Naive B cell (primary cell): ENCODE results near the gene ODR4. TPM values are rescaled to one million over a fixed set of nuclear protein-coding genes. Genes with fewer than 3 reads are reported as not detected.
A peak's percentile ranks its signal among the peaks of the same experiment; 100 is the strongest.
"Not testable (repeated sequence)": the region's sequence is repeated elsewhere in the genome, so short reads cannot be mapped to it uniquely, and the experiment has no call there.

Experiments
- ATAC-seq, 2 donors: fragments of 150-1000 bp; cut with Tn5 transposase; 2 replicates each; pipeline ENCODE4 v1.10.0; 2021; ENCODE audit warnings: low read depth in 2 of 2, mild to moderate bottlenecking in 2 of 2, moderate library complexity in 2 of 2
- DNase-seq: peaks from one replicate; pipeline ENCODE4 v3.0.0; 2022
- H3K27ac Mint-ChIP-seq, 6 donors: one replicate each; pipeline ENCODE4 v1.8.0; 2020 to 2022; ENCODE audit warnings: mild to moderate bottlenecking in 6 of 6, mixed read lengths in 6 of 6, moderate library complexity in 5 of 6, inconsistent platforms in 2 of 6
- H3K27me3 Mint-ChIP-seq, 3 donors: one replicate each; pipeline ENCODE4 v1.8.0; 2021 to 2022; ENCODE audit warnings: mixed read lengths in 3 of 3, mild to moderate bottlenecking in 1 of 3
- H3K36me3 Mint-ChIP-seq, 2 donors: one replicate each; pipeline ENCODE4 v1.8.0; 2020 to 2022; ENCODE audit warnings: mixed read lengths in 2 of 2, inconsistent platforms in 1 of 2, mild to moderate bottlenecking in 1 of 2
- H3K4me1 Mint-ChIP-seq, 3 donors: one replicate each; pipeline ENCODE4 v1.8.0; 2020 to 2022; ENCODE audit warnings: mixed read lengths in 3 of 3, inconsistent platforms in 1 of 3, mild to moderate bottlenecking in 1 of 3, moderate library complexity in 1 of 3
- H3K4me3 Mint-ChIP-seq, 8 donors: one replicate each; pipeline ENCODE4 v1.8.0; 2020 to 2022; ENCODE audit warnings: mild to moderate bottlenecking in 8 of 8, mixed read lengths in 8 of 8, moderate library complexity in 8 of 8, inconsistent platforms in 2 of 8
- H3K9me3 Mint-ChIP-seq, 7 donors: one replicate each; pipeline ENCODE4 v1.8.0; 2020 to 2022; ENCODE audit warnings: mixed read lengths in 7 of 7, mild to moderate bottlenecking in 5 of 7, inconsistent platforms in 2 of 7, moderate library complexity in 1 of 7
- polyA plus RNA-seq, 6 donors: library from polyadenylated mRNA; unstranded; fragments of 300-500 nt; fragmentation: Illumina TruSeq; gene quantifications; one replicate each; pipeline ENCODE4 v1.2.3, GENCODE V29; 2021; ENCODE audit warnings: low read depth in 6 of 6

The ODR4 gene
- polyA plus RNA-seq, result 10 to 100 TPM in 1 of 6 donors, 1 to 10 TPM in 5; 6.9 to 10.6 (median 7.7) TPM

GRCh38 chr1:186375152-186375928 lies at the start of gene ODR4, which contains the start of gene TPR:
TSS of gene ODR4 (plus strand) at chr1:186375838. CDS start at chr1:186379786, 3,948 bp downstream.
TSS of gene TPR (minus strand) at chr1:186375253. CDS start at chr1:186375028, 225 bp downstream.
- Mint-ChIP-seq H3K9me3 (no peaks in the 10 kb centered on the region), H3K27ac (peak within 1 kb of the TSS; percentile 97 to 100 (median 98)), H3K4me3 (peak within 1 kb of the TSS; percentile 92 to 99 (median 98)), H3K4me1 (peaks cover 11 to 43% (median 20%) of the 10 kb centered on the region in 3 donors), H3K27me3 (no peaks in the 10 kb centered on the region), H3K36me3 (peaks cover 0 to 12% of the 10 kb centered on the region in 2 donors)
- peak; percentile 97 for DNase-seq
- ATAC-seq, result peak; percentile 81 to 83

DNA sequence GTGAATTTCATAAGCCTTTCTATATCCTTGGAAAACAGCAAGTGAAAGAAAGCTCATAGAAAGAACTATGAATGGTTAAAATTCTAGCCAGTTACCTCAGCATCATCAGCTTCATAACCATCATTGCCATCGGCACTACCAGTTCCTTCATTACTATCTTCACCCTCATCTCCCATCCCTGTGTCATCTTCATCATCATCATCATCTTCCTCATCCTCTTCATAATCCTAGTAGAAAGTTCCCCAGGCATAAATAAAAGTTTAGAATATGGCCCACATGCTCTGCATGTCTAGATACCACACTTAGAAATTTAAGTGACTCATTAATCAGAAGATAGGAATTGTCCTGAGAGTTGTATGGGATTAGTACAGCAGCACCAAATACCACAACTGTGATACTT lies 49.6 kb upstream of the ODR4 start:
- H3K27me3 Mint-ChIP-seq, result no peaks in the 10 kb centered on the region

GRCh38 chr1:186327331-186327730 lies 48.3 kb upstream of the ODR4 start:
- Mint-ChIP-seq H3K9me3 (no peaks in the 10 kb centered on the region), H3K27ac (peak overlapping the region in 1 of 6 donors; percentile 3), H3K4me1 (no peaks in the 10 kb centered on the region), H3K27me3 (no peaks in the 10 kb centered on the region), H3K36me3 (peaks cover 27 to 33% of the 10 kb centered on the region in 2 donors), H3K4me3 (no peak overlapping the region)
- ATAC-seq (no peak), DNase-seq (no peak)

More for the DNA sequence above, 49.6 kb upstream of the ODR4 start:
- ATAC-seq, result no peak
- H3K9me3 Mint-ChIP-seq, result no peaks in the 10 kb centered on the region
- no peak overlapping the region for H3K4me3 Mint-ChIP-seq
- peaks cover 32 to 43% of the 10 kb centered on the region in 2 donors for H3K36me3 Mint-ChIP-seq
- no peaks in the 10 kb centered on the region for H3K4me1 Mint-ChIP-seq
- peak overlapping the region in 2 of 6 donors; percentile 2 to 45 for H3K27ac Mint-ChIP-seq
- DNase-seq, result no peak

- DNase-seq, result no peak
- no peaks in the 10 kb centered on the region for H3K4me1 Mint-ChIP-seq
- no peaks in the 10 kb centered on the region for H3K27me3 Mint-ChIP-seq
- no peak for ATAC-seq
- H3K27ac Mint-ChIP-seq, result peak overlapping the region in 1 of 6 donors; percentile 59
- no peak overlapping the region for H3K4me3 Mint-ChIP-seq
- peaks cover 32 to 45% of the 10 kb centered on the region in 2 donors for H3K36me3 Mint-ChIP-seq
- H3K9me3 Mint-ChIP-seq, result no peaks in the 10 kb centered on the region
These were observed 44.9 kb upstream of the ODR4 start for GRCh38 chr1:186330758-186331157.

DNA sequence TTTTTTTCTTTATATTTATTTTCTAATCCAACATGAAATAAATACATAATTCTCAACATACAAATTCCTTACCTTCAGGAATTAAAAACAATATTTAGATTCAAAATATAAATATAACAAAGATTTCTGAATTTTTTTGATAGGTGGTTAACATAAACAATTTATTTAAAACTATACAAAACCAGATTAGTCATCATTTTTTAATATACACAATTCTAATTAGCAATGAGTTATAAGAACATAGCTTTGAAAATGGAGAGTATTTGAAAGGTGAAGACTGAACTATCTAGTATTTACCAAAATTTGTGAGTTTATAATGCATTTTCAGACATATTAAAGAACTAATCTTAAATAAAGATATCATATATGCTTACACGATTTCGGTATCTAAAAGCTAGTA lies 38.1 kb upstream of the ODR4 start:
- Mint-ChIP-seq H3K27ac (no peak overlapping the region), H3K4me1 (no peaks in the 10 kb centered on the region), H3K27me3 (no peaks in the 10 kb centered on the region), H3K4me3 (no peak overlapping the region), H3K9me3 (no peaks in the 10 kb centered on the region), H3K36me3 (peaks cover 33 to 41% of the 10 kb centered on the region in 2 donors)
- ATAC-seq (no peak), DNase-seq (no peak)

DNA sequence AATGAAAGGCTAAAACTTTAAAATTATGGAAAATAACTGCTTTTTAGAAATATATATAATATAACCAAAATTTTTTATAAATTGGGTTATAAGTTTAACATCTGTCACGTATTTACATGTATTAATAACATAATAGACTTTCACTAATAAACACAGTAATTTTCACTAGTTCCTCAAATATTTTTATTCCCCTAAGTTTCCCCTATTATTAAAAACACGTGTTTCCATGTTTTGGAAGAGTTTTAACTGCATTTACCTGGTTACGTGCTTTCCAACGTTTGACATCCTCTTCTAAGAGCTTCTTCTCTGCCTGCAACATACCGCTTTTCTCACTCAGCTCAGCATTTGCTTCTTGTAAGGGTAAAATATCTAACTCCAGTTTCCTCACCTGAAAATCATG lies 34.9 kb upstream of the ODR4 start:
- peaks cover 43 to 52% of the 10 kb centered on the region in 2 donors for H3K36me3 Mint-ChIP-seq
- peak overlapping the region in 1 of 6 donors; percentile 53 for H3K27ac Mint-ChIP-seq
- ATAC-seq, result no peak

GRCh38 chr1:186347837-186348691 lies 27.6 kb upstream of the ODR4 start:
- not testable (repeated sequence) for H3K4me3 Mint-ChIP-seq, H3K27me3 Mint-ChIP-seq, ATAC-seq, H3K27ac Mint-ChIP-seq, DNase-seq, H3K4me1 Mint-ChIP-seq, H3K9me3 Mint-ChIP-seq
- H3K36me3 Mint-ChIP-seq, result peaks cover 56 to 58% of the 10 kb centered on the region in 2 donors

More for the DNA sequence above, 34.9 kb upstream of the ODR4 start:
- no peaks in the 10 kb centered on the region for H3K9me3 Mint-ChIP-seq
- no peaks in the 10 kb centered on the region for H3K4me1 Mint-ChIP-seq
- H3K27me3 Mint-ChIP-seq, result no peaks in the 10 kb centered on the region
- no peak overlapping the region for H3K4me3 Mint-ChIP-seq
- no peak for DNase-seq

DNA sequence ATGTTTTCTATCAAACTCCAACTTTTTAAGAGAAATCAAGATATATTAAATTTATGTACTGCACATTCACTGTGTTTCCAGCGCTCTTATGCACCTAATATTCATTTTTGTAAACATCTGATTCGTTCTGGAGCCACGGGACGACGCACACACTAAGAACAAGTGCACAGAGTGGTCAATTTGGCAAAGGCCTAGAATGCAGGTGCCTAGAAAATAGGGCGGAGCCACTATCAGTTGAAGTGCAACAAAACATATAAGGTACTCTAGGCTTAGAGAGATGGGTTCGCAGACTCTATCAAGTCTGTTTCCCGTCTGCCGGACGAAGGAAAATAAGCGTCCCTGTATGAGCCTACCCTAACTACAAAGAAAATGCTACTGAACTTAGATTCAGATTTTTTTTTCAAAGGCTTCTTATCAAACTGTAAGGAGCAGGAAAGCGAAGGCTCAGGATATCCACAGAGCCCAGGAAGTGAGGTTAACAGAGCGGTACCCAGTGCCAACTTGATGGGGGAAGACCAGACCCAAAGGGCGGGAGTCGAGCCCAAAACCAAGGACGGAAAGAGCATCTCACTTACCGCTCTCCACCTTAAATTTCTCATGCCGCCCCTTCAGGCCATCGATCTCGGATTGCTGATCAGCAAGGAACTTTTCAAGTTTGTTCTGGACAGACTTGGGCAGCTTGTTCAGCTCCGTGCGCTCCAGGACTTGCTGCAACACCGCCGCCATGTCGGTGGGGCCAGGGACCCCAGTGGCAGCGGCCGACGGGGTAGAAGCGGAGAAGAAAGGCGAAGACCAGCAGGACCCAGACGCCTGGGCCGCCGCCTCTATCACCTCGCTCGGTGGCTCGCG lies 1.1 kb upstream of the ODR4 start:
- no peaks in the 10 kb centered on the region for H3K27me3 Mint-ChIP-seq
- peak; percentile 23 for DNase-seq
- peaks cover 0 to 12% of the 10 kb centered on the region in 2 donors for H3K36me3 Mint-ChIP-seq
- H3K9me3 Mint-ChIP-seq, result no peaks in the 10 kb centered on the region
- peak overlapping the region; percentile 97 to 100 (median 98) for H3K27ac Mint-ChIP-seq
- ATAC-seq, result peak; percentile 0 to 8
- H3K4me1 Mint-ChIP-seq, result peaks cover 11 to 43% (median 19%) of the 10 kb centered on the region in 3 donors
- H3K4me3 Mint-ChIP-seq, result peak overlapping the region; percentile 92 to 99 (median 98)

DNA sequence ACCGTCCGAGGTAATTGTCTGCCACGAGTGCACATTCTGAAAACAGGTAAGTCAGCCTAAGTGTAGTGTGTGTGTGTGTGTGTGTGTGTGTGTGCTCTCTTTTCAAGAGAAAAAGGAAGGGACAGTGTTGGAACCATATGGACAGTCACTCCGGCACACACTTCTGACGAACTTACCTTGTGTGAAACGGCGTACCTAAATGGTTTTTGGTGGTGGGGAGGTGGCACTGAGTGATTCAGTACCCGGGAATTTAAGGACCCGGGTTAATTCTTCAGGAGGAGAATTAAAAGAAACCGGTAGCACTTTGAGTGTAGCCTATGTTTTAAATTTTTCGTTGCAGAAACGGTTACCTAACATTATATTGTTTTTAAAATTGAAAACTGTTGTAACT lies 286 bp downstream of the ODR4 start:
- H3K4me1 Mint-ChIP-seq, result peaks cover 11 to 43% (median 20%) of the 10 kb centered on the region in 3 donors
- no peaks in the 10 kb centered on the region for H3K27me3 Mint-ChIP-seq
- ATAC-seq (no peak), DNase-seq (no peak)
- peak overlapping the region; percentile 97 to 100 (median 98) for H3K27ac Mint-ChIP-seq
- H3K36me3 Mint-ChIP-seq, result peaks cover 0 to 7% of the 10 kb centered on the region in 2 donors
- H3K9me3 Mint-ChIP-seq, result no peaks in the 10 kb centered on the region
- H3K4me3 Mint-ChIP-seq, result peak overlapping the region; percentile 92 to 99 (median 98)

DNA sequence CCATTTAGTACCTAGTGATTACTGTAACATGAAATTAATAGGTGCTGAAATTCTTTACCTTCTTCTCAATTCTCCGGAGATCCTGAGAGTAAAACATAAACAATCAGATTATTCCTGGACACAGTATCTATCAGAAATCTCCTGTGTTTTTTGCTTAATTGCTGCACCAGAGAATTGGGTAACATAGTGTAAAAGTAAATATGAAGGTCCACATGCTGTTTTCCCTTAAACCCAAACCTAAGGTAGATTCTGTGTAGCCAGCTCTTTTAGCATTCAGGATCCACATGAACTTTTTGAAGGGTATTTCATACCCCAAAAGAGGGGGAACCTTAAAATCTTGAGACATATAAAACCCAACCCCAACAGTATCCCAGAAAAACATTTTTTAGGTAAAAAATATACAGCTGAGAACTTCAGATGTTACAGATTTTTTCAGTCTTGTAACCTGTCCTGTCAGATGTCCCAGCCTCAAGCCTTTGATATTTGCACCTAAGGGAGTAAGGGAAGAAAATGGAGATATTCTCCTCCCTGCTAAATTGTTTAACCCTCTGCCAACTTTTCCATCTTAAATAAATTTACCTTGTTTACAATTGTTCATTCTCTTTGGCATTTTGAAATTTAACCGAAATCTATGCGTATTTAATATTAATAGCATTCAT lies 11.2 kb downstream of the ODR4 start:
- H3K4me3 Mint-ChIP-seq, result no peak overlapping the region
- no peak overlapping the region for H3K27ac Mint-ChIP-seq
- H3K9me3 Mint-ChIP-seq, result no peaks in the 10 kb centered on the region
- DNase-seq, result no peak
- H3K4me1 Mint-ChIP-seq, result peaks cover 0 to under 1% (median 0%) of the 10 kb centered on the region in 3 donors
- no peaks in the 10 kb centered on the region for H3K27me3 Mint-ChIP-seq
- no peak for ATAC-seq
- H3K36me3 Mint-ChIP-seq, result peaks cover 5 to 10% of the 10 kb centered on the region in 2 donors

GRCh38 chr1:186390925-186391324 lies 15.3 kb downstream of the ODR4 start:
- H3K4me1 Mint-ChIP-seq, result no peaks in the 10 kb centered on the region
- no peaks in the 10 kb centered on the region for H3K9me3 Mint-ChIP-seq
- peak overlapping the region in 1 of 6 donors; percentile 38 for H3K27ac Mint-ChIP-seq
- H3K36me3 Mint-ChIP-seq, result peaks cover 18% of the 10 kb centered on the region in 2 donors
- no peaks in the 10 kb centered on the region for H3K27me3 Mint-ChIP-seq
- ATAC-seq, result no peak
- H3K4me3 Mint-ChIP-seq, result no peak overlapping the region
- DNase-seq, result no peak

DNA sequence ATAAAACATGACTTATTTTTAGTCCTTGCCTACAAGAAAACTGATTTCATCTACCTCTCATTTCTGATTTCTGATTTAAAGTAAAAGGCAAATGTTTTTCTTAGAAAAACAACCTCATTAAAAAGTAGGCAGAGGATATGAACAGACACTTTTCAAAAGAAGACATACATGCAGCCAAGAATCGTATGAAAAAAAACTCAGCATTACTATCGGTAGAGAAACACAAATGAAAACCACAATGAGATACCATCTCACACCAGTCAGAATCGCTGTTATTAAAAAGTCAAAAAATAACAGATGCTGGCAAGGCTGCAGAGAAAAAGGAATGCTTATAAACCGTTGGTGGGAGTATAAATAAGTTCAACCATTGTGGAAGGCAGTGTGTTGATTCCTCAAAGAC lies 16.2 kb downstream of the ODR4 start:
- Mint-ChIP-seq H3K36me3 (peaks cover 20 to 22% of the 10 kb centered on the region in 2 donors), H3K27me3 (no peaks in the 10 kb centered on the region), H3K4me3 (no peak overlapping the region), H3K27ac (no peak overlapping the region), H3K9me3 (no peaks in the 10 kb centered on the region), H3K4me1 (no peaks in the 10 kb centered on the region)
- DNase-seq, result no peak
- no peak for ATAC-seq
